KBM-7 (cell line): ENCODE measurements around the gene FBXL17.
A peak's percentile ranks its signal among the peaks of the same experiment; 100 is the strongest.

Experiments
- DNase-seq: peaks from one replicate; pipeline ENCODE4 v3.0.0-alpha.2; 2015
- in situ Hi-C: fragments of 300-500 bp; cut with MboI; formaldehyde crosslinking; loops from 2 replicates; pipeline ENCODE4 v1.14.3; 2020; ENCODE audit warnings: low sequenced_read_pairs, low pct_unique_long_range_greater_than_20kb, mixed read lengths

The FBXL17 gene

GRCh38 chr5:107817436-107817835, 564.5 kb downstream of the FBXL17 start:
- in situ Hi-C loops, result no loop called here
- DNase-seq, result no peak

GRCh38 chr5:107815109-107815508, 566.8 kb downstream of the FBXL17 start:
- in situ Hi-C loops, result no loop called here
- no peak for DNase-seq

GRCh38 chr5:107814183-107814827, 567.6 kb downstream of the FBXL17 start:
- no peak for DNase-seq
- in situ Hi-C loops, result no loop called here

- no peak for DNase-seq
- in situ Hi-C loops, result no loop called here
Observed at GRCh38 chr5:107813559-107813958, 568.3 kb downstream of the FBXL17 start.

GRCh38 chr5:107812570-107813141, 569.2 kb downstream of the FBXL17 start:
- in situ Hi-C loops, result no loop called here
- peak; percentile 62 for DNase-seq

- in situ Hi-C loops, result no loop called here
- DNase-seq, result no peak
Observed at GRCh38 chr5:107809201-107810034, 572.5 kb downstream of the FBXL17 start.
